GM21825 (cell line): ENCODE measurements around the gene WDR86.

Experiments used
- ATAC-seq: cut with Tn5 transposase; IDR thresholded peaks from one replicate; pipeline ENCODE4 v1.9.1; 2021; ENCODE audit warnings: mild to moderate bottlenecking, moderate library complexity; ENCODE audit not compliant: unreplicated experiment

WDR86 gene

GRCh38 chr7:151440799-151441445 lies 31.1 kb upstream of the WDR86 start:
- ATAC-seq = no peak

GRCh38 chr7:151439855-151440798 lies 30.3 kb upstream of the WDR86 start, which contains the start of gene CRYGN:
Gene CRYGN (minus strand): TSS chr7:151440141. CDS start chr7:151439917, 224 bp downstream.
- ATAC-seq = no peak

GRCh38 chr7:151438864-151439601 lies 29.2 kb upstream of the WDR86 start:
- no peak for ATAC-seq

GRCh38 chr7:151437866-151438516 lies 28.2 kb upstream of the WDR86 start:
- no peak for ATAC-seq

DNA sequence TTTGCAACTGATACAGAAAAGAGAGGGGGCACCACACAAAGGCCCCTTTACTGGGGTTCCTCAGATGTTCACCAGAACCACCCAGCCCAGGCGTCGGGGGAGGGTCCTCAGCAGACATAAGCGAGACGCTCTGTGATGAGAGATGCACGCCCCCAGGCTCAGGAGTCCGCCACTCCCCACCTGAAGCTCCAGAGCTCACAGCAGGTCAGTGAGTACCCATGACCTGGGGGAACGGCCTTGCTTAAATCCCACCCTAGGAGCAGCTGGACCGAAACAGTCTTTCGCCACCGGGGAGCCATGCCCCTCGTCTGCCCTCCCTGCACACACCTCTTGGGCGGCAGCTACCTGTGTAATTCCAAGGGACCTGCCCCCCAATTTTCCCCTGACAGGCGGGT lies 27.3 kb upstream of the WDR86 start:
- no peak for ATAC-seq

DNA sequence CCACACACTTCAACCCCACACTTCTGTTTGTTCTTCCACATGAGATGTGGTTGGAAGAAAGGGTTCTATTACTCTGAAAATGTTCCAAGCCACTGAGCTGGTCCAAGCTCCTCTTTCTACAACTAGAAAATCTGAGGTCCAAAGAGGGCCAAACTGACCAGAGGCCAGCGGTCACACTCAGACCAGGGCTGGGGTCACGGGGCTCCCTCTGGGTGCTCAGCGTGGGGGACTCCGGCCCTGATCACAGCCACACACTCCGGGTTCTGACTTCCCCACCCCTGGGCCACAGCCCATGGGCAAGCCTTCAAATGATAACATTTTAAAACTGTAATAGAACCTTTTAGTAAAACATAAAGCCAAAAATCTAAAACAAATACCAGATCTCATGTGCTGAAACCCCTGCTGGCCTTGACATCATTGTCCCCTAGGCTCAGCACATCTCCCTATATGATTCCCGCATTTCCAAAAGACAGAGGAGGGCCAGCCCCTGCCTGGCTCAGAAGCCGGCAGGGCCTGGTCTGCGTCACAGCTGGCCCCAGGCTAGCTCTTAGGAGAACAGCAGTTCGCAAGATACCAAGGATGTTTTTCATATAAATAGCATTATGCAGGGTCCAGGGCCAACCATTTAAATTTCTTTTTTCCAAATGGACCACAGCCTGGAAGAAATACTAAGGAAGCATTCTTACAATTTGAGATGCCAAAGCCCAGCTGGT lies 26.8 kb upstream of the WDR86 start:
- no peak for ATAC-seq

GRCh38 chr7:151435971-151436370 lies 26.1 kb upstream of the WDR86 start:
- no peak for ATAC-seq

DNA sequence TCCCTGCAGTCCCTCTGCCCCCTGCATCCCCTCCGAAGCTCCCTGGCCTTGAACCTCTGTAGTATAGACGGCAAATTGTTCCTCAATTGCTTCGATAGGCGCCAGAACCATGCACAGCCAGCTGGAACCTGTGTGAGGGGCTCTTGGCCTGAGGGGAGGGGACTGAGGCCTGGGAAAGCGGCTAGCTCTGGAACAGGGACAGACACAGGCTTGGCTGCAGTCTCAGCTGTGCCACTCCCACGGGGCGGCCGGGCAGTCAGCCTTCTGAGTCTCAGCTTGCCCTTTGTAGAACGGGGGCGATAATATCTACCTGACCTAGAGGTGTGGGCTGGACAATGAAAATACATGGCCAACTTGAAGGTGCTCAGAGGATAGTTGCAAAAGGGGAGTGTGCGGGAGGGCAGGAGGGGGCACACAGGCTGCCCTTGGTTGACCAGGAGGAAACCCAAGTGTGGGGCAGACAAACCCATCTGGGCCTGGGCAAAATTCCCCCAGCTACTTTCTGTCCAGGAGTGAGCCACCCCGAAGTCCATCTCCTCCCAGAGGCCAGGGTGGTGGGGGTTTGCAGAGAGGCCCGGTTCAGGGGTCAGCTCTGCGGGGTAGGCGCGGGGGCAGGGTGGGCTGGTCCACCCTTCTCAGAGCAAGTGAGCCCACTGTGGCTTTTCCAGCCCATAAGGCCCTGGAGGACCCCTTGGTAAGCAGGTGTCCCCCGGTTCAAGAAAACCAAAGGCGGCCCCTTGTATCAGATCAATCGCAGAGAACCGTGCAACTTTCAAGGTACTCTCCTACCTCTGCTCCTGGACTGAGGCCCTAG lies 25.5 kb upstream of the WDR86 start:
- no peak for ATAC-seq

- ATAC-seq = no peak
Measured at GRCh38 chr7:151434549-151434948, 24.7 kb upstream of the WDR86 start.

DNA sequence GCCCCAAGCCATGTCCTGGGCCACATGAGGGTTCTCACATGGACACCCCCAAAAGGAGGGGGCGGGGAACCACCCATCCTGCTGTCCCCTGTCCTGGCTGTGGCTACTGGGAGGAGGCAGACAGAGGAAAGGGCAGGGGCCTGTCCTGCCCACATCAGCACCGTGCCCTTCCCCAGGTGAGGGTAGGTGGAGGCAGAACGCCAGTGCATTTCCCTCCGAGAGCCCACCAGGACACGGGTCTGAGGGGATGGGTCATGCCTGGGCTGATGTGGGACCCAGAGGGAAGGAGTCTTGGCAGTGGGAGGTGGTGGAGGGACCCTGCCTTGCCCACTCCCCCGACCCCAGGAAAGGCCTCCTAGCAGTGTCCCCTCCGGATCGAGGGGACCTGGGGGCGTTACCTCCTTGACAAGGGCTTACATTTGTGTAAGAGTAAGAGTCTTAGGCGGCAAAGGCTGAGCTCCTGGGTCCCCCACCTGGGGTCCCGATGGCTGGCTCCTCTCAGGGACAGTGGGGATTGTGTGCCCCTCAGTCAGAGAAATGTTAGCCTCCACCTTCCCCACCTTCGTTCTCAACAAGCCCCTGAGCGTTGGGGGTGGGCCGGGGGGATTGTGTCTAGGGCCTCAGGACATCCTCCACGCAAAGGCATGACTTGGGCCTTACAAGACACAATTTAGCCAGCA lies 24.0 kb upstream of the WDR86 start:
- ATAC-seq = no peak

DNA sequence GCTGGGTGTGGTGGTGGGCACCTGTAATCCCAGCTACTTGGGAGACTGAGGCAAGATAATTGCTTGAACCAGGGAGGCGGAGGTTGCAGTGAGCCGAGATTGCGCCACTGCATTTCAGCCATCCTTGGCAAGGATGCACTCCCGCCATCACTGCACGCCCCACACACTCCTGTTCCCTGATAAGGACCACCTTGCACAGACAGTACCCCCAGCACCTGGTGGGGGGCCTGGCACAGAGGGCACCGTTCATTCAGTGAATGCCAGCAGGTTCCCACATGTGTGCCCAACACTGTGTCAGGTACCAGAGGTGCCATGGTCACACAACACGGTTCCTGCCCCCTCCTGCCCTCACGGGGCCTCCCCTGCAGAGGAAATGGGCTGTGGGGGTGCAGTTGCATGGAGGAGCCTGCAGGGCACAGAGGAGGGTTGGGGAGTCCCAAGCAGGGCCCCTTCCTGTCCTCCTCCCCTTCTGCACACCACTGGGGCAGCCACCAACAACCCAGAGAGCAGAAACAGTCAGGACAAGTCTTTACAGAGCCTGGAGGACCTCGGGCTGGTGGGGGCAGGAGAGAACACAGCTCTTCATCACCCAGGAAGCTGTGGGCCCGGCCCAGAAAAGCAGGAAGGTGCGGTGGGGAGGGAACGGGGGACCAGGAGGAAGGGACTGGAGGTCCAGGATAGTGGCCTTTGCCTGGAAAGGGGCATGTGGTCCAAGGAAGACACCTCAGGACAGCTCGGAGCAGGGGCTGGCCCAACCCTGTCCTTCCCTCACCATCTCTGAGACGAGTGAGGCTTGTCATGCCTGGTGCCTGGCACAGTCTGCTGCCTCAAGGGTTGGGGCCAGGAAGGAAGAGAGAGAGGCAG lies 23.1 kb upstream of the WDR86 start:
- ATAC-seq = peak; percentile 59

- ATAC-seq = no peak
Measured at GRCh38 chr7:151431768-151432311, 22.0 kb upstream of the WDR86 start.

DNA sequence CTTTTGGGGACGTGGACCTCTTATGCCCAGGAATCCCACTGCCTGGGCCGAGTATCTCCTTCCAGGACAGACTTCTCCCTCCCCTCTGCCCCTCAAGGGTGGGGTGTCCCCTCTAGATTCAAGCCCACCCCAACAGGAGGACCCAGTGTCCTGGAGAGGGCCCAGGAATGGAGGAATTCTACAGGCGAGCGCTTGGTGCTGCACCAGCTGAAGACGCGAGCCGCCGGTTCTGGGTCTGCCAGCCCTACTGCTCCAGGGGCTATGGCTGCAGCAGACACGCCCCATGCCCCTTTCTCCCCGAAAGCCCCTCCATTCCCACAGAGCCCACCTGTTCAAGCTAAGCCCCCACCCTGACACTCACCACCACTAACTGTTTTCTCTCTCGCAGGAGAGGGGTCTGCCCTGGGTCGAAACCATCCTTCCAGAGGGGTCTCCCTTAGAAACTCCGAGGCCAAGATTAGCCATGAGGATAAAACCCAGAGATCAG lies 21.5 kb upstream of the WDR86 start:
- ATAC-seq = no peak

- ATAC-seq = no peak
Measured at GRCh38 chr7:151430391-151431205, 20.8 kb upstream of the WDR86 start.

- peak; percentile 72 for ATAC-seq
Measured at GRCh38 chr7:151429560-151430331, 19.9 kb upstream of the WDR86 start.

- ATAC-seq = no peak
Measured at GRCh38 chr7:151429237-151429559, 19.4 kb upstream of the WDR86 start.
